GM12874 (cell line): Measurements from ENCODE around the gene ATIC.

Experiments
- CTCF ChIP-seq: IDR thresholded peaks from 2 replicates; pipeline ENCODE4 v1.5.1; 2011; ENCODE audit warnings: low read depth, mild to moderate bottlenecking, control low read depth, low read length, moderate library complexity; ENCODE audit not compliant: insufficient read depth

ATIC gene

DNA sequence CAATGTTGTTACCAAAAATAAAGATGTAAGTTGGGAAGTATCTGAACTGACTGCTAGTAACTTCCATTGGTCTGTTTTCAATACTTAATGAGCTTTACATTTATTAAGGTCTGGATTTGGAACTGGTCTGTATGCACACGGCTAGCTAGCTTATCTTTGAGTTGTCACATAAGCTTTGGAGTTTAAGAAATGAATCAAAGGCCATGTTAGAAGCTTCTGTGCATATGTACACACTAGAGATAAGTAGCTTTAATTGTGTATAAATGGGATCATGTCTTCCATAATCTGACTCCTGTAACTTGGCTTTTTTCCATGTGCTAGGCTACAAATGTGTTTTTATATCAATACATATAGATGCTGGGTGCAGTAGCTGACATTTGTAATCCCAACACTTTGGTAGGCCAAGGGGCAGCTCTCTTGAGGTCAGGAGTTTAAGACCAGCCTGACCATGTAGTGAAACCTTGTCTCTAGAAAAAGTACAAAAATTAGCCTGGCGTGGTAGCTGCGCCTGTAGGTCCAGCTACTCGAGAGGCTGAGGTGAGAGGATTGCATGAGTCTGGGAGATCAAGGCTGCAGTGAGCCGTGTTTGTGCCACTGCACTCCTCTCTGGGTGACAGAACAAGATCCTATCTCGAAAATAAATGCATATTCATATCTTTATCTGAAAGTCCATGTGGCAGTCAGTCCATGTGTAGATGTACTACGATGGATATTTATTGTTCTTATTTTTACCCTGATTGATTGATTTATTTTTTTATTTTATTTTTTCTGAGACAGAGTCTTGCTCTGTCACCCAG, 27.2 kb downstream of the ATIC start:
- no peak for TF ChIP-seq CTCF

- TF ChIP-seq CTCF, result no peak
Observed at GRCh38 chr2:215347878-215348277, 36.0 kb downstream of the ATIC start.

DNA sequence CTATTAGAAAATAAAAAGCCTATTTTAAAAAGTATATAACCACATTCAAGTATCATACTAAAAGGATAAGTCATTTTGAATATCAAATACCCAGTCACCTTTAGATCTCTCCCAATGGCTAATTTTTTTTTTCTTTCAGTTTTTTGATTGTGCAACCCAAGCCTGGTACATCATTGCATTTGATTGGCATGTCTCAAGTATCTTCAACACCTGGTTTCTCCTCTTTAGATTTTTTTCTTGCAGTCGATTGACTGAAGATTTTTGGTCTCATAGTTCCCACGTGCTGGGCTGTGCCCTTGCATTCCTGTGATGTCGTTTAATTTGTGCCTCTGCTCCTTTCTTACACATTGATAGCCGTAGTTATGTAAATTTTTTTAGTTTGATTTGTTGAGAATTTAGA, 40.7 kb downstream of the ATIC start:
- TF ChIP-seq CTCF, result no peak

GRCh38 chr2:215354771-215355695, 43.2 kb downstream of the ATIC start:
- TF ChIP-seq CTCF, result no peak

- TF ChIP-seq CTCF, result no peak
Observed at GRCh38 chr2:215355801-215356200, 43.9 kb downstream of the ATIC start.

DNA sequence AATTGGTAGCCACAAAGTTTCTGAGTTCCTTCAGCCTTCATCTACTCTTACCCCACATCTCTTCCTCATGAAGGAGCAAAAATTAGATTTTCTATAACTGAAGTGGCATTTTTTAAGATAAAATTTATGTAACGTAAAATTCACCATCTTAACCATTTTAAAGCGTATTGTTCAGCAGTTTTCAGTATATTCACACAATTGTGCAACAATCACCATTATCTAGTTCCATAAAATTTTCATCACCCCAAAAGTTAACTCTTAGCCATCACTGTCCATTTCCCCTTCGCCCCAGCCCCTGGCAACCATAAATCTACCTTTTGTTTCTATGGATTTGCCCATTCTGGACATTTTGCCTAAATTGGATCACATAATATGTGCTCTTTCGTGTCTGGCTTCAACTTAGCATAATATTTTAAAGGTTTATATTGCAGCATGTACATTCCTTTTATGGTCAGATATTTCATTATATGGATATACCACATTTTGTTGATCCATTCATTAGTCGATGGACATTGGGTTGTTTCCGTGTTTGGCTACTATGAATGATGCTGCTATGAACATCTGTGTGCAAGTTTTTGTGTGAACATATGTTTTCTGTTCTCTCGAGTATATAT, 44.6 kb downstream of the ATIC start:
- no peak for TF ChIP-seq CTCF

GRCh38 chr2:215356948-215357461, 45.1 kb downstream of the ATIC start:
- TF ChIP-seq CTCF, result no peak
